ENCODE data around the gene MCTP1. TPM values are rescaled to one million over a fixed set of nuclear protein-coding genes. Genes with fewer than 3 reads are reported as not detected.

MCTP1 gene
- total RNA-seq, 2 experiments from 2014 or later = not detected

- Histone ChIP-seq H4K20me1 (ENCODE audit: insufficient read depth, low read length) (no peaks in the 10 kb centered on the region), H3K27ac (ENCODE audit: low read depth, low read length, poor library complexity, severe bottlenecking) (no peak overlapping the region), H3K36me3 (ENCODE audit: insufficient read depth, low read length) (no peaks in the 10 kb centered on the region), H3K4me3 (ENCODE audit: low read depth, low read length, poor library complexity, severe bottlenecking) (no peak overlapping the region), H2AFZ (ENCODE audit: low read length) (no peak overlapping the region), H3K79me2 (ENCODE audit: insufficient read depth, low read depth, low read length) (no peaks in the 10 kb centered on the region), H3K9me2 (ENCODE audit: insufficient read depth, low read length) (no peaks in the 10 kb centered on the region), H3K9me3 (ENCODE audit: low read length) (no peaks in the 10 kb centered on the region), H3K4me1 (ENCODE audit: insufficient read depth, low read length, poor library complexity, severe bottlenecking) (no peaks in the 10 kb centered on the region), H3K4me2 (ENCODE audit: low read length) (no peak overlapping the region)
- BruUV-seq (replicated peaks) = no TSS peak
- DNase-seq (ENCODE audit: low spot score) = no peak
- TF ChIP-seq EZH2phosphoT487 (IDR thresholded peaks at IDR 0.05; ENCODE audit: borderline replicate concordance, low read depth, low read length) = no peak
- TF ChIP-seq CTCF (conservative IDR thresholded peaks at IDR 0.05; ENCODE audit: low read length) = no peak
- CTCF ChIA-PET (ENCODE audit: unreplicated experiment) = no interaction called here
- intact Hi-C loops (cut with micrococcal nuclease; ENCODE audit: unreplicated experiment) = no loop called here
- POLR2A ChIA-PET = interaction anchor here (0.6 kb wide), 1 partner anchor 54 kb away, joined by 3 read pairs; no protein-coding TSS in a partner anchor
Observed at GRCh38 chr5:95027151-95027721, 257.7 kb downstream of the MCTP1 start.

GRCh38 chr5:95026718-95027117 is 258.2 kb downstream of the MCTP1 start:
- H3K79me2 ChIP-seq (ENCODE audit: insufficient read depth, low read depth, low read length) = no peaks in the 10 kb centered on the region

More at GRCh38 chr5:95026718-95027117, 258.2 kb downstream of the MCTP1 start:
- no peak for DNase-seq (ENCODE audit: low spot score)
- no peak overlapping the region for H3K4me3 ChIP-seq (ENCODE audit: low read depth, low read length, poor library complexity, severe bottlenecking)
- no peaks in the 10 kb centered on the region for H3K9me3 ChIP-seq (ENCODE audit: low read length)
- no peak overlapping the region for H3K4me2 ChIP-seq (ENCODE audit: low read length)
- no peaks in the 10 kb centered on the region for H3K9me2 ChIP-seq (ENCODE audit: insufficient read depth, low read length)
- H3K4me1 ChIP-seq (ENCODE audit: insufficient read depth, low read length, poor library complexity, severe bottlenecking) = no peaks in the 10 kb centered on the region
- no peak overlapping the region for H3K27ac ChIP-seq (ENCODE audit: low read depth, low read length, poor library complexity, severe bottlenecking)
- POLR2A ChIA-PET = interaction anchor here (0.6 kb wide), 1 partner anchor 54 kb away, joined by 3 read pairs; no protein-coding TSS in a partner anchor
- TF ChIP-seq CTCF (conservative IDR thresholded peaks at IDR 0.05; ENCODE audit: low read length) (no peak), EZH2phosphoT487 (IDR thresholded peaks at IDR 0.05; ENCODE audit: borderline replicate concordance, low read depth, low read length) (no peak)
- no peaks in the 10 kb centered on the region for H4K20me1 ChIP-seq (ENCODE audit: insufficient read depth, low read length)
- intact Hi-C loops (cut with micrococcal nuclease; ENCODE audit: unreplicated experiment) = no loop called here
- BruUV-seq (replicated peaks) = no TSS peak
- CTCF ChIA-PET (ENCODE audit: unreplicated experiment) = no interaction called here
- H3K36me3 ChIP-seq (ENCODE audit: insufficient read depth, low read length) = no peaks in the 10 kb centered on the region
- H2AFZ ChIP-seq (ENCODE audit: low read length) = no peak overlapping the region
